HepG2 (cell line): ENCODE data around the gene SLC6A6. TPM values are rescaled to one million over a fixed set of nuclear protein-coding genes. Genes with fewer than 3 reads are reported as not detected.

Source experiments
- ARID3A ChIP-seq: IDR thresholded peaks from 2 replicates; pipeline ENCODE4 v1.6.1; 2012; ENCODE audit warnings: low read depth, low read length, improper control_type of control experiment
- ARNT2 ChIP-seq: sonication (generic); formaldehyde crosslinking; IDR thresholded peaks from 2 replicates; pipeline ENCODE4 v1.8.0; 2022; ENCODE audit warnings: mild to moderate bottlenecking, low read depth, missing genetic modification reagents, moderate library complexity
- ETV5 ChIP-seq: IDR thresholded peaks from 2 replicates; pipeline ENCODE4 v1.6.1; 2018; ENCODE audit warnings: missing biosample characterization, missing genetic modification reagents, inconsistent platforms, borderline replicate concordance
- GTF3A ChIP-seq: sonication (generic); formaldehyde crosslinking; conservative IDR thresholded peaks from 2 replicates; pipeline ENCODE4 v1.4.0; 2020; ENCODE audit warnings: mild to moderate bottlenecking, missing genetic modification reagents
- ISL2 ChIP-seq: sonication (generic); formaldehyde crosslinking; IDR thresholded peaks from 2 replicates; pipeline ENCODE4 v1.5.0; 2020; ENCODE audit warnings: missing genetic modification reagents
- KAT7 ChIP-seq: IDR thresholded peaks from 2 replicates; pipeline ENCODE4 v1.6.1; 2018; ENCODE audit warnings: borderline replicate concordance, missing compliant biosample characterization
- NFRKB ChIP-seq: fragments of 450-650 bp; IDR thresholded peaks from 2 replicates; pipeline ENCODE4 v1.6.1; 2017
- SIX1 ChIP-seq: sonication (generic); formaldehyde crosslinking; IDR thresholded peaks from 2 replicates; pipeline ENCODE4 v1.4.0; 2020; ENCODE audit warnings: missing genetic modification reagents, borderline replicate concordance
- SIX4 ChIP-seq: sonication (generic); formaldehyde crosslinking; IDR thresholded peaks from 2 replicates; pipeline ENCODE4 v1.4.0; 2020; ENCODE audit warnings: missing genetic modification reagents
- SPEN ChIP-seq: sonication (generic); formaldehyde crosslinking; IDR thresholded peaks from 2 replicates; pipeline ENCODE4 v1.5.1; 2020; ENCODE audit warnings: low read depth, mild to moderate bottlenecking, missing genetic modification reagents
- TBP ChIP-seq: sonication (generic); formaldehyde crosslinking; IDR thresholded peaks from 2 replicates; pipeline ENCODE4 v1.5.0; 2020; ENCODE audit warnings: missing genetic modification reagents
- U2AF1 ChIP-seq: fragments of 200-400 bp; formaldehyde crosslinking; optimal IDR thresholded peaks from 2 replicates; pipeline ENCODE3; 2017; ENCODE audit warnings: mild to moderate bottlenecking, low read depth, low read length
- YEATS2 ChIP-seq: sonication (generic); formaldehyde crosslinking; IDR thresholded peaks from 2 replicates; pipeline ENCODE4 v1.4.0; 2020; ENCODE audit warnings: missing genetic modification reagents, borderline replicate concordance
- YEATS4 ChIP-seq: sonication (generic); formaldehyde crosslinking; IDR thresholded peaks from 2 replicates; pipeline ENCODE4 v1.4.0; 2020; ENCODE audit warnings: missing genetic modification reagents, borderline replicate concordance
- ZBTB3 ChIP-seq: sonication (generic); formaldehyde crosslinking; IDR thresholded peaks from 2 replicates; pipeline ENCODE4 v1.4.0; 2020; ENCODE audit warnings: low read depth, mild to moderate bottlenecking, moderate library complexity, missing genetic modification reagents, borderline replicate concordance
- ZNF17 ChIP-seq: sonication (generic); formaldehyde crosslinking; IDR thresholded peaks from 2 replicates; pipeline ENCODE4 v1.5.0; 2020; ENCODE audit warnings: mild to moderate bottlenecking, missing genetic modification reagents
- ZNF24 ChIP-seq: fragments of 450-650 bp; IDR thresholded peaks from 2 replicates; pipeline ENCODE4 v1.6.1; 2017; ENCODE audit warnings: antibody characterized with exemption, mild to moderate bottlenecking
- ZNF256 ChIP-seq: sonication (generic); formaldehyde crosslinking; conservative IDR thresholded peaks from 2 replicates; pipeline ENCODE4 v1.4.0; 2020; ENCODE audit warnings: missing genetic modification reagents
- ZNF598 ChIP-seq: sonication (generic); formaldehyde crosslinking; IDR thresholded peaks from 2 replicates; pipeline ENCODE4 v1.5.1; 2020; ENCODE audit warnings: mild to moderate bottlenecking, missing genetic modification reagents, borderline replicate concordance
- ZNF646 ChIP-seq: sonication (generic); formaldehyde crosslinking; IDR thresholded peaks from 2 replicates; pipeline ENCODE4 v1.9.0; 2021; ENCODE audit warnings: mild to moderate bottlenecking, missing genetic modification reagents
- ZNF703 ChIP-seq: sonication (generic); formaldehyde crosslinking; IDR thresholded peaks from 2 replicates; pipeline ENCODE4 v1.5.1; 2020; ENCODE audit warnings: missing genetic modification reagents, mild to moderate bottlenecking, moderate library complexity, borderline replicate concordance
- ZNF737 ChIP-seq: sonication (generic); formaldehyde crosslinking; IDR thresholded peaks from 2 replicates; pipeline ENCODE4 v1.5.0; 2020; ENCODE audit warnings: missing genetic modification reagents, mild to moderate bottlenecking, borderline replicate concordance
- ZNF740 ChIP-seq: sonication (generic); formaldehyde crosslinking; IDR thresholded peaks from 2 replicates; pipeline ENCODE4 v1.4.0; 2020; ENCODE audit warnings: missing genetic modification reagents
- polyA plus RNA-seq, 8 experiments: library from polyadenylated mRNA; depleted of rRNA in 3 of 8; stranded (reverse) in 7 of 8; unstranded in 1 of 8; fragments of >200 nt; fragmentation: Illumina TruSeq in 4 of 8; extraction: Trizol in 4 of 8; gene quantifications; 2 replicates each; pipeline versions ENCODE4 v1.2.1 to v1.2.3, GENCODE V29; 2011 to 2016; ENCODE audit warnings: low read depth in 4 of 8, missing spikeins in 1 of 8, mixed read lengths in 1 of 8; ENCODE audit not compliant: insufficient read depth in 1 of 8
- total RNA-seq, 5 experiments: library from RNA; depleted of rRNA; stranded (reverse); fragments of >200 nt; fragmentation: Illumina TruSeq; extraction: Trizol; gene quantifications; 2 replicates each; pipeline ENCODE4 v1.2.3, GENCODE V29; 2016; ENCODE audit warnings: low read depth in 1 of 5

The SLC6A6 gene
- total and polyA plus RNA-seq, 2 of the 13 experiments (the other 11 are each of a cell fraction or from before 2014, with no cell fraction given), result 14.1 to 20.7 TPM

- TF ChIP-seq U2AF1, result no peak
- TF ChIP-seq ZNF646 (CRISPR knock-in tag), result peak; percentile 86
- TF ChIP-seq SPEN (CRISPR knock-in tag), result peak; percentile 47; the same call in 1 of the 2 replicates
- TF ChIP-seq ZNF703 (CRISPR knock-in tag), result no peak
- TF ChIP-seq KAT7 (CRISPR knock-in tag), result no peak; the same call in 1 of the 2 replicates
- peak; percentile 33; the same call in 1 of the 2 replicates for TF ChIP-seq YEATS2 (CRISPR knock-in tag)
- TF ChIP-seq SIX1 (CRISPR knock-in tag), result 0 out of 2 replicates have a peak, but pooled peaks have one; percentile 10
- no peak for TF ChIP-seq ARID3A
- TF ChIP-seq ZNF737 (CRISPR knock-in tag), result no peak
- no peak for TF ChIP-seq ZNF740 (CRISPR knock-in tag)
- peak; percentile 69; the same call in 1 of the 2 replicates for TF ChIP-seq YEATS4
- TF ChIP-seq ZNF598 (CRISPR knock-in tag), result no peak
- peak; percentile 25; the same call in 1 of the 2 replicates for TF ChIP-seq ETV5
- TF ChIP-seq ZNF256 (CRISPR knock-in tag), result no peak
- TF ChIP-seq TBP (CRISPR knock-in tag), result no peak
- TF ChIP-seq NFRKB, result no peak
- TF ChIP-seq GTF3A (CRISPR knock-in tag), result no peak
- TF ChIP-seq ZNF24, result no peak
- peak; percentile 83 for TF ChIP-seq ARNT2 (CRISPR knock-in tag)
- TF ChIP-seq ZNF17 (CRISPR knock-in tag), result peak; percentile 43; the same call in 1 of the 2 replicates
- 0 out of 2 replicates have a peak, but pooled peaks have one; percentile 39 for TF ChIP-seq ISL2 (CRISPR knock-in tag)
- no peak for TF ChIP-seq ZBTB3 (CRISPR knock-in tag)
- no peak; the same call in 1 of the 2 replicates for TF ChIP-seq SIX4 (CRISPR knock-in tag)
Measured at GRCh38 chr3:14402304-14402811, at the start of gene SLC6A6 (continued).
